H1 (cell line): ENCODE data around the gene SDSL. TPM values are rescaled to one million over a fixed set of nuclear protein-coding genes. Genes with fewer than 3 reads are reported as not detected.

Experiments
- CTCF ChIA-PET: fragments of 300-600 bp; sonication (Branson Sonifier 250); formaldehyde crosslinking; loops from one replicate; lab custom pipeline; 2021; ENCODE audit not compliant: partially characterized antibody; lab: Charles Lee
- POLR2A ChIA-PET: fragments of 300-600 bp; sonication (Branson Sonifier 250); formaldehyde crosslinking; loops from one replicate; lab custom pipeline; 2021; ENCODE audit warnings: inconsistent platforms; ENCODE audit not compliant: partially characterized antibody; lab: Charles Lee
- DNase-seq, 2 experiments: peaks; one replicate each; pipeline versions ENCODE4 v3.0.0 to v3.0.0-alpha.2; 2010 to 2022; ENCODE audit warnings: low spot score in 2 of 2, low read depth in 1 of 2, mixed read lengths in 1 of 2
- FAIRE-seq: peaks from 2 replicates; lab custom pipeline; 2011; peaks lifted over from hg19 to GRCh38; lab: Jason Lieb, UNC
- H2AFZ ChIP-seq: 2 replicates; pipeline ENCODE4 v1.8.1; 2012; ENCODE audit warnings: low read length, inconsistent platforms
- H2AK5ac ChIP-seq: 2 replicates; pipeline ENCODE4 v1.6.1; 2013; ENCODE audit warnings: low read depth, low read length
- H2BK120ac ChIP-seq: replicated peaks from 2 replicates; pipeline ENCODE3; 2013; ENCODE audit warnings: low read depth, low read length, inconsistent platforms
- H2BK12ac ChIP-seq: 2 replicates; pipeline ENCODE4 v1.6.1; 2013; ENCODE audit warnings: low read depth, low read length
- H2BK15ac ChIP-seq: 2 replicates; pipeline ENCODE4 v1.6.1; 2013; ENCODE audit warnings: low read length
- H2BK20ac ChIP-seq: 2 replicates; pipeline ENCODE4 v1.6.1; 2013; ENCODE audit warnings: low read length
- H2BK5ac ChIP-seq: 2 replicates; pipeline ENCODE4 v1.6.1; 2013; ENCODE audit warnings: low read depth, low read length
- H3K14ac ChIP-seq: 2 replicates; pipeline ENCODE4 v1.6.1; 2013; ENCODE audit warnings: inconsistent platforms; ENCODE audit not compliant: insufficient read length
- H3K18ac ChIP-seq: 2 replicates; pipeline ENCODE4 v1.6.1; 2013; ENCODE audit warnings: low read length; ENCODE audit errors: extremely low read depth
- H3K23ac ChIP-seq: 2 replicates; pipeline ENCODE4 v1.6.1; 2013; ENCODE audit warnings: inconsistent platforms; ENCODE audit not compliant: insufficient read length
- H3K23me2 ChIP-seq: 2 replicates; pipeline ENCODE4 v1.6.1; 2013; ENCODE audit warnings: low read depth, low read length
- H3K27ac ChIP-seq: 2 replicates; pipeline ENCODE4 v1.6.1; 2011; ENCODE audit warnings: low read depth, low read length, inconsistent platforms
- H3K27me3 ChIP-seq, 4 experiments: replicated peaks in 1 of 4; 1 replicate in 1 of 4; 2 replicates in 3 of 4; pipeline versions ENCODE4 v1.6.1 to v1.8.1; 2011 to 2013; ENCODE audit warnings: low read length in 3 of 4, mild to moderate bottlenecking in 3 of 4, inconsistent platforms in 2 of 4, mixed read lengths in 2 of 4, moderate library complexity in 1 of 4; ENCODE audit not compliant: control insufficient read depth in 3 of 4, insufficient read depth in 3 of 4; ENCODE audit errors: extremely low read depth in 1 of 4
- H3K36me3 ChIP-seq, 4 experiments: 2 replicates each; pipeline versions ENCODE4 v1.6.1 to v1.8.1; 2011 to 2013; ENCODE audit warnings: mild to moderate bottlenecking in 4 of 4, low read length in 3 of 4, moderate library complexity in 2 of 4, control low read depth in 1 of 4, inconsistent platforms in 1 of 4; ENCODE audit not compliant: insufficient read depth in 4 of 4, control insufficient read depth in 2 of 4
- H3K4ac ChIP-seq: replicated peaks from 2 replicates; pipeline ENCODE3; 2013; ENCODE audit warnings: low read length, low read depth, mixed read lengths, inconsistent platforms; ENCODE audit not compliant: insufficient read length
- H3K4me1 ChIP-seq, 4 experiments: replicated peaks in 1 of 4; 1 replicate in 1 of 4; 2 replicates in 3 of 4; pipeline versions ENCODE4 v1.6.1 to v1.8.1; 2011 to 2013; ENCODE audit warnings: low read length in 3 of 4, inconsistent platforms in 2 of 4, mixed read lengths in 1 of 4; ENCODE audit not compliant: insufficient read depth in 4 of 4, control insufficient read depth in 3 of 4
- H3K4me2 ChIP-seq, 2 experiments: 2 replicates each; pipeline versions ENCODE4 v1.6.1 to v1.8.1; 2011 to 2013; ENCODE audit warnings: low read depth in 2 of 2, low read length in 2 of 2, control low read depth in 1 of 2, inconsistent platforms in 1 of 2, mild to moderate bottlenecking in 1 of 2; ENCODE audit not compliant: insufficient read depth in 1 of 2
- H3K4me3 ChIP-seq, 4 experiments: fragments of 200-600, 300-600 bp in 1 of 4; sonication (generic), shearing (Covaris generic), sonication (Bioruptor Twin) in 1 of 4; 2 replicates each; pipeline versions ENCODE4 v1.5.1 to v1.8.1; 2011 to 2016; ENCODE audit warnings: low read length in 4 of 4, low read depth in 3 of 4, control low read depth in 2 of 4, inconsistent platforms in 2 of 4, mild to moderate bottlenecking in 2 of 4, mixed read lengths in 1 of 4, moderate library complexity in 1 of 4; ENCODE audit not compliant: insufficient read depth in 2 of 4; ENCODE audit errors: extremely low read depth in 1 of 4
- H3K56ac ChIP-seq: replicated peaks from 2 replicates; pipeline ENCODE3; 2013; ENCODE audit warnings: low read depth, mild to moderate bottlenecking, mixed read lengths, low read length, inconsistent platforms; ENCODE audit not compliant: insufficient read length
- H3K79me1 ChIP-seq: 2 replicates; pipeline ENCODE4 v1.6.1; 2013; ENCODE audit warnings: low read depth, low read length, control low read depth
- H3K79me2 ChIP-seq, 2 experiments: 2 replicates each; pipeline versions ENCODE4 v1.6.1 to v1.8.1; 2012 to 2013; ENCODE audit warnings: low read length in 2 of 2, mild to moderate bottlenecking in 2 of 2, inconsistent platforms in 1 of 2; ENCODE audit not compliant: insufficient read depth in 2 of 2, control insufficient read depth in 1 of 2
- H3K9ac ChIP-seq, 4 experiments: replicated peaks in 1 of 4; 1 replicate in 1 of 4; 2 replicates in 3 of 4; pipeline versions ENCODE4 v1.6.1 to v1.8.1; 2011 to 2013; ENCODE audit warnings: low read depth in 3 of 4, low read length in 3 of 4, control low read depth in 2 of 4, mild to moderate bottlenecking in 2 of 4, moderate library complexity in 2 of 4, inconsistent platforms in 1 of 4; ENCODE audit errors: extremely low read depth in 1 of 4
- H3K9me3 ChIP-seq, 2 experiments: 2 replicates each; pipeline versions ENCODE4 v1.6.1 to v1.8.1; 2012 to 2013; ENCODE audit warnings: mild to moderate bottlenecking in 2 of 2, moderate library complexity in 2 of 2, control low read depth in 1 of 2, inconsistent platforms in 1 of 2, low read depth in 1 of 2, low read length in 1 of 2, mixed read lengths in 1 of 2; ENCODE audit not compliant: insufficient read depth in 2 of 2
- H4K20me1 ChIP-seq, 2 experiments: replicated peaks in 1 of 2; 2 replicates each; pipeline versions ENCODE3 to v1.8.1; 2011 to 2013; ENCODE audit warnings: inconsistent platforms in 2 of 2, low read length in 2 of 2, mild to moderate bottlenecking in 1 of 2; ENCODE audit not compliant: insufficient read depth in 2 of 2, control insufficient read depth in 1 of 2
- H4K5ac ChIP-seq: 2 replicates; pipeline ENCODE4 v1.6.1; 2013; ENCODE audit warnings: low read length, low read depth, mixed read lengths, inconsistent platforms; ENCODE audit not compliant: insufficient read length
- H4K8ac ChIP-seq: 2 replicates; pipeline ENCODE4 v1.8.0; 2013; ENCODE audit warnings: mild to moderate bottlenecking, moderate library complexity, low read length, inconsistent platforms; ENCODE audit not compliant: insufficient read depth; ENCODE audit errors: extremely low read depth
- H4K91ac ChIP-seq: replicated peaks from 2 replicates; pipeline ENCODE3; 2013; ENCODE audit warnings: low read length, mixed read lengths, inconsistent platforms; ENCODE audit not compliant: insufficient read length
- CHD1 ChIP-seq: IDR thresholded peaks from 2 replicates; pipeline ENCODE4 v1.6.1; 2012; ENCODE audit warnings: low read depth, low read length, improper control_type of control experiment
- GABPA ChIP-seq: IDR thresholded peaks from 2 replicates; pipeline ENCODE4 v1.6.1; 2011; ENCODE audit warnings: mild to moderate bottlenecking, low read length, moderate library complexity, borderline replicate concordance; ENCODE audit not compliant: insufficient read depth
- GTF2F1 ChIP-seq: IDR thresholded peaks from 2 replicates; pipeline ENCODE4 v1.6.1; 2012; ENCODE audit warnings: low read depth, low read length, improper control_type of control experiment, borderline replicate concordance
- JUND ChIP-seq: IDR thresholded peaks from 2 replicates; pipeline ENCODE4 v1.6.1; 2011; ENCODE audit warnings: mild to moderate bottlenecking, improper control_type of control experiment, low read length
- MAFK ChIP-seq: IDR thresholded peaks from 2 replicates; pipeline ENCODE4 v1.6.1; 2012; ENCODE audit warnings: low read depth, mild to moderate bottlenecking, improper control_type of control experiment, low read length
- NRF1 ChIP-seq: IDR thresholded peaks from 2 replicates; pipeline ENCODE4 v1.6.1; 2011; ENCODE audit warnings: mild to moderate bottlenecking, low read depth, low read length, improper control_type of control experiment
- POLR2AphosphoS5 ChIP-seq: IDR thresholded peaks from 2 replicates; pipeline ENCODE4 v1.6.1; 2011; ENCODE audit warnings: low read depth, low read length
- RAD21 ChIP-seq, 2 experiments: IDR thresholded peaks in 1 of 2; conservative IDR thresholded peaks in 1 of 2; 2 replicates each; pipeline ENCODE4 v1.6.1; 2011; ENCODE audit warnings: low read depth in 2 of 2, low read length in 2 of 2, improper control_type of control experiment in 1 of 2, inconsistent platforms in 1 of 2, mild to moderate bottlenecking in 1 of 2, moderate library complexity in 1 of 2
- SIN3A ChIP-seq, 2 experiments: IDR thresholded peaks in 1 of 2; conservative IDR thresholded peaks in 1 of 2; 2 replicates each; pipeline ENCODE4 v1.6.1; 2011 to 2012; ENCODE audit warnings: low read length in 2 of 2, improper control_type of control experiment in 1 of 2, low read depth in 1 of 2, mild to moderate bottlenecking in 1 of 2
- TAF7 ChIP-seq: optimal IDR thresholded peaks from 2 replicates; pipeline ENCODE3; 2011; ENCODE audit warnings: low read depth, mild to moderate bottlenecking, inconsistent platforms, low read length, moderate library complexity, borderline replicate concordance
- WGBS, 2 experiments: shearing (Covaris generic) in 1 of 2; methylation state at CpG; one replicate each; pipeline versions ENCODE4 v1.1.6 to v1.1.7; 2013 to 2015; ENCODE audit warnings: low lambda C conversion rate in 2 of 2, mixed read lengths in 2 of 2, inconsistent platforms in 1 of 2, low coverage in 1 of 2, missing lambda C conversion rate in 1 of 2; ENCODE audit not compliant: insufficient replicate concordance in 2 of 2, insufficient coverage in 1 of 2, insufficient read length in 1 of 2; ENCODE audit errors: extremely low coverage in 1 of 2, missing lambda C conversion rate in 1 of 2; 5-methylcytosine and 5-hydroxymethylcytosine counted together
- polyA plus RNA-seq, 7 experiments: library from polyadenylated mRNA; depleted of rRNA in 3 of 7; stranded (reverse) in 5 of 7; unstranded in 2 of 7; fragments of >200 nt in 5 of 7; fragments of 200-250 nt in 2 of 7; gene quantifications; 1 replicate in 5 of 7; 2 replicates in 1 of 7; 4 replicates in 1 of 7; pipeline versions ENCODE4 v1.2.1 to v1.2.3, GENCODE V29; 2011 to 2013; ENCODE audit warnings: missing spikeins in 2 of 7, mixed read lengths in 2 of 7
- total RNA-seq: library from RNA; stranded (reverse); fragmentation: NEBNext Ultra II Directional; extraction: Animal tissue kit (Norgen Biotek cat#: 25700); gene quantifications from 2 replicates; pipeline ENCODE4 v1.2.1, GENCODE V29; 2021

SDSL gene
- total and polyA plus RNA-seq, 2 of the 8 experiments (the other 6 are each of a cell fraction or from before 2014, with no cell fraction given) = 0.69 to 1.3 TPM

- Histone ChIP-seq H2BK20ac (no peak overlapping the region), H3K9me3 (no peaks in the 10 kb centered on the region), H3K4ac (no peak overlapping the region), H3K79me1 (no peaks in the 10 kb centered on the region), H3K27ac (no peak overlapping the region), H3K36me3 (no peaks in the 10 kb centered on the region), H3K4me3 (no peak overlapping the region), H4K5ac (no peak overlapping the region), H2BK5ac (no peak overlapping the region), H3K79me2 (no peaks in the 10 kb centered on the region), H3K4me2 (no peak overlapping the region), H2BK120ac (no peak overlapping the region), H3K4me1 (no peaks in the 10 kb centered on the region), H3K23ac (no peak overlapping the region), H3K23me2 (no peaks in the 10 kb centered on the region)
- FAIRE-seq = no peak
- POLR2A ChIA-PET = interaction anchor here (0.7 kb wide), 1 partner anchor 9 kb away, joined by 3 read pairs; no protein-coding TSS in a partner anchor
- no peak for TF ChIP-seq POLR2AphosphoS5
- TF ChIP-seq JUND = no peak
- TF ChIP-seq CHD1 = no peak
- TF ChIP-seq TAF7 = no peak
- TF ChIP-seq GABPA = no peak
- no peak for TF ChIP-seq RAD21 (IDR thresholded peaks at IDR 0.05 in 1 of 2, conservative IDR thresholded peaks at IDR 0.05 in 1 of 2; ENCODE audit: low read depth in 2 of 2, low read length in 2 of 2)
- TF ChIP-seq SIN3A (conservative IDR thresholded peaks at IDR 0.05 in 1 of 2, IDR thresholded peaks at IDR 0.05 in 1 of 2; ENCODE audit: low read depth in 1 of 2, low read length in 2 of 2) = no peak
- no peak for TF ChIP-seq NRF1
- TF ChIP-seq MAFK = no peak
- TF ChIP-seq GTF2F1 = no peak
- TF ChIP-seq, all 59 proteins: peak for 0
- H3K18ac ChIP-seq = no peak overlapping the region
- CTCF ChIA-PET = interaction anchor here (8.8 kb wide), 1 partner anchor 8 kb away, joined by 53 read pairs; no protein-coding TSS in a partner anchor
- no peaks in the 10 kb centered on the region for H3K27me3 ChIP-seq
- H2AK5ac ChIP-seq = no peak overlapping the region
- no peak overlapping the region for H2AFZ ChIP-seq
- no peaks in the 10 kb centered on the region for H4K20me1 ChIP-seq
- H2BK12ac ChIP-seq = peak overlapping the region; percentile 68; the same call in 1 of the 2 replicates
- no peak overlapping the region for H4K91ac ChIP-seq
- no peak for DNase-seq
- no peak overlapping the region for H3K56ac ChIP-seq
- no peak overlapping the region for H3K9ac ChIP-seq
- 85% methylated on average over 5 of the region's 6 CpGs; no CpG with 5 or more reads in 1 of the 2 experiments for WGBS, 2 experiments
- H3K14ac ChIP-seq = no peak overlapping the region
- H4K8ac ChIP-seq = 0 out of 2 replicates have a peak overlapping the region, but pooled peaks have one; percentile 43
- H2BK15ac ChIP-seq = no peak overlapping the region
Measured at GRCh38 chr12:113416091-113416754, 6.0 kb upstream of the SDSL start.
